DMS 273 (cell line): ENCODE results near the gene ZEB2.
A peak's percentile ranks its signal among the peaks of the same experiment; 100 is the strongest.

Source experiments
- DNase-seq: peaks from one replicate; lab custom pipeline; 2025; ENCODE audit not compliant: unreplicated experiment; lab: John Stamatoyannopoulos, UW

Gene ZEB2

DNA sequence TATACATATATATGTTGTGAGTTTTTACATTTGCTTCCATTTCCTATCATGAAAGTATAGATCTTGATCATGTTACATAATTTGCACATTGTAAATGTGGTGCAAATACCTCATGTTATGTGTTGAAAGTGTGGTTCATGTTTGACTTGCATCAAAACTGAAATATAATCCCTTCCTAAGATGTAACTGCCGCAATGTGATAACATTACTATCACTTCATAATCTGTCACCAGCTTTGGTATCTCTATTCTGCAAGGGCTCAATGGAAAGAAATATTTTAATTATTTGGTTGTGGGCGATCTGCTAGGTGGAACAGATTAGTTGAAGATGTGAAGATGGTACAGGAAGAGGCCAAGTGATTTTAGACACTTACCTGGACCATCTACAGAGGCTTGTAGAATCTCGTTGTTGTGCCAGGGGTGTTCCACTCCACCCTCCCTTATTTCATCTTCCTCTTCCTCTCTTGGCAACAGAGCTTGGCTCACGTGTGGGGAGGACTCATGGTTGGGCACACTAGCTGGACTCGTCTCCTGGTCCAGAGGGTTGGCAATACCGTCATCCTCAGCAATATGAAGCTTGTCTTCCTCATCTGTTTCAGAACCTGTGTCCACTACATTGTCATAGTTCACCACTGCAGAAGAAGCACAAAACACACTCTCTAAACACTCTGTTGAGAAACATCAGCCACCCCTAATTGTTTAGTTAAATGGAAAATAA is 90.4 kb downstream of the ZEB2 start:
- DNase-seq = no peak

DNA sequence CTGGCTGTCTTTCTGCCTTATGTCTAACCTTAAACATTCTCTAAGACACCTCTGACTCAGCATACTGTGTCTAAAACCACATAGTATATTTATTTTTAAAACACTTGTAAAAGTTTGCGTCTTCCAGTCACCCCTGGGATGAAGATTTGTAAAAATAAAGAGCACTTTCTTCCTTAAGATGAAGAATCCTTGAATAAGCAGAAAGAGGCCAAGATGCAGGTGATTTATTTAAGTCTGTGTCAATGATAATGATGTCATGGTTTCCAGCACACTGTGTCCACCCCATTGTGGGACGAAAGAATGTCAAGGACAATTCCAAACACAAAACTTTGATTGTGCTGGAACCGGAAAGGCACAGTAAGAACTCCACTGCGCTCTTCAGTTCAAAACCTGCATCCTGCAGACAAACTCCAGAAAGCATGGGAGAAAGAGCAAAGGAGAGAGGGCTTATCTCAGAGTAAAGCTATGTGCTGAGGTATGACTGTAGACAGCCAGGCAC is 92.9 kb downstream of the ZEB2 start:
- DNase-seq = no peak

DNA sequence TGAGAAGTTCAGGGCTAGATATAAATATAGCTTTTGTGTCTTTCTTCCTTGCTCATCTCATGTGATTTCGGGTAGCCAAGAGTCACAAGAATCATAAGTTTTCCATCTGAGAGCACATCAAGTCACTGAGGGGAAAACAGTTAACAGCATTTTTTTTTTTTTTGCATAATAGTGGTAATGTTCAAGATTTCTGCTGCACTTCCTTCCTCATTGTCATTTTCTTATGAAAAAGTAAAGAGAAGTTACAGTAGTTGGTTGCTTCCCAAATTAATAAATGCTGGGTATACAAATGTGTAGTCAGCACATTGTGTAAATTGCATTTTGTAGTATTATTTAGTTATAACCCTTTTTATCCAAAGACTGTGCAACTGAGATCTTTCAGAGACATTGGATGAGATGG is 93.6 kb downstream of the ZEB2 start:
- DNase-seq = no peak

DNA sequence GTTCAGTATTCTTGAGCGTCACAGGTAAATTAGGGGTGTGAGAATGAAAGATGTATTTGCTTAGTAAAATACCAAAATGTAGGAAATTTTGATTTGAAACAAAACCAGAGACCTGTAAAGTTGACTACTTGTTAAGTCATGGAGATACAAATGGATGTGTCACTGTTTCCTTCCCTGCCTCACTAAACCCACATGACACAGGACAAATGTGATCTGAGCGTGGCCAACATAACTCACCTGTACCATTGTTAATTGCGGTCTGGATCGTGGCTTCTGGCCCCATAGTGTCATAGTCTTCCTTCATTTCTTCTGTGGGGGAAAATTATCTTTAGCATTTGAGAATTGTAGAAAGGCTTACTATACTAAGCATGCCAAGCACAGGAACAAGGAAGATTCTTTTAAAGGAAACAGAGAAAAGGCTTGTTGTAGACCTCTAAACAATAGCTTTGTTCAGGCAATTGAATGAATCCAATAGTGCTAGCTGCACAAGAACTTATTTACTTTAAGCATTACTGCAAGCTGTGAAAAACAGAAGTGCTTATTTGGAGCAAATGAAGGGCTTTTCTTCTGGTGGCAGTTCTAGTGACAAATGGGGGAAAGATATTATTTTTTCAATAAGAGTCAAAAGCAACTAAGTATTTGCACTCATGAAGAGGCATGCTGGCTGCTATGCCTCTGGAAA is 95.2 kb downstream of the ZEB2 start:
- no peak for DNase-seq

DNA sequence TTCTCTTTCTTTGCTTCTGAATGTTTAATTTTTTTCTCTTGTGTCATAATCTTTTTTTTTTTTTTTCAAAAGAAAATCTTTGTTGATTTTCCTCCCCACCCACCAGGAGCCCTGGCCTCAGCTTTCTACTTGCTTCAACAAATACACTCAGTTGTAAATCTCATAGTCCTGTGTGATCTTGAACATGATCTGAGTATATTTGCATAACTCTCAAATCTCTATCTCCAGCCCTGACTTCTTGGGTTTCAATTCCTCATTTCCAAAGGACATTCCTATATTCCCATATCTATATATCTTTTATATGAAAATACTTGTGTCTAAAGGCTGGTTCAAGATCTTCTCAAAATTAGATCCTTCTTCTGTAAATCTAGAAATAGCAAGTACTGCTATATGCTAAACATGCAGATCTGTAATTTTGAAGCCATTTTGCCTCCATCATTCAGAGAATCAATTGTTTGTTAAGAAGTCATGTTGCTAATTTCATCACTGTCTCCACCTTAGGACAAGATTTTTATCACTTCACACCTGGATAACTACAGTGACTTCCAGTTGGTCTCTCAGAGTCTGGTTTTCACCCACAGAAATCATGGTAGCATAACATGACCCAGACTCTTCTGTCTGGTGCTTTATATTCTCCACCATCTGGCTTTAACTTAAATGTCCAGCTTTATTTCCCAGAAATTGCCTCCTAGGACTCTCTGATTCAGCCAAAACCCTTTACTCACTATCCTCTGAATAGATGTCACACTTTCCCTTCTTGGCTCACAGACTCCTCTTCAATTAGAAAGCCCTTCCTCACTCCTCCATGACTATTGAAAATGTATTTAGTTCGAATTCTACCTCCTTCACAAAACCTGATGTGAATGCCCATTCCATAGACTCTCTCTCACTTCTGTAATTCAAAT is 98.1 kb downstream of the ZEB2 start:
- no peak for DNase-seq

DNA sequence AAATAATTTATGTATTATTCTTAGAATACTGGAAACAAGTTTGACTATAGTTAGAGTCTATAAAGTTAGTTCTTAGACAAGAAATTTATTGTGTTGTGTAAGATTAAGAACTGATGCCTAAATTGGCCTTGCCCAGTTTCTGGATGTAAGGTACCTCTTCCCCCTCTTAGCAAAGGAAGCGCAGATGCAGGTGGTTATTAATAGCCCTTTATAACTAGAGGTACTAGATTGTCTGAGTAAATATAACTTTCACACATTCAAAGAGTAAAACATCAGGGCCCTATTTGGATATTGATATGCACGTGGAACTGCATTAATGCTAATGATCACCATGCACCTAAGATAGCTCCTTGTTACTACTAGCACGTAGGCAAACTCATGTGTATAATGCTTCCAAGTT is 100.7 kb downstream of the ZEB2 start:
- no peak for DNase-seq

DNA sequence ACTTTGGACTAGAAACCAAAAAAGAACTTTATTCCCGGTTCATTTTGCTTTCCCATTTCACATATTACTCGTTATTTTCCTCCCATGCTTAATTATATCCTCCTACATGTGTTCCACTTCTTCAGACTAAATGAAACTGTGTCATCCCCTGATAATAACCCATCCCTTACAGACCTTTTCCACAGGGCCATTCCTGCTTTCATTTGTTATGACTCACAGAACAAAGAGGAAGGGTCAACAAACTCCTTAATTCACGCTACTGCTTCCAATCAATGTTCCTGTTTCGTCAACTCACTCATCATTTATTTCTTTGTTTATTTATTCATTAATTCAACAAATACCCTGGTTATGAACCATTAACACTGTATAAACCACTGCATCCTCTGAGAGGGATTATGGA is 104.5 kb downstream of the ZEB2 start:
- DNase-seq = no peak

DNA sequence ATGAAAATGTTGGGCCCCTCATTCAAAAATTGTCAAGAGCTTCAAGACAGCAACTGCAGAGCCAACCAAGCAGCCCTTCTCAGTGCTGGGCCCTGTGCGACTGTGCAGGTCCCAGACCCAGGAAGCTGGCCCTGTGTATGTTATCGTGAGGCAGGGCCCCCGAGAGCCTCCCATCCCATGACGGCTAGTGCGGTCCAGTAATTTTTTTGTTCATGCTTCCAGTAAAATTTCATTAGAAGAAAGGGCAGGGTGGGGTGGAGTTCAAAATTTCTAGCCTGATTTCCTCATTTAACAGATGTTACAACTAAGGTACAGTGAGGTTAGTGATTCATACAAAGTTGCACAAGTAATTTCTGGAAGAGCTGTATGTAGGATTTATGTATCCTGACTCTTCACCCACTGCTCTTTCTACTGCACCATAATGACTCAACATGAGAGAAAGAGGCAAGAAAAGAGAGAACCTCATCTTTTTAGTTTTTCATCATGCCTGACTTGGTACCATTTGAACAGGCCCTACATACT is 105.5 kb downstream of the ZEB2 start:
- DNase-seq = no peak

DNA sequence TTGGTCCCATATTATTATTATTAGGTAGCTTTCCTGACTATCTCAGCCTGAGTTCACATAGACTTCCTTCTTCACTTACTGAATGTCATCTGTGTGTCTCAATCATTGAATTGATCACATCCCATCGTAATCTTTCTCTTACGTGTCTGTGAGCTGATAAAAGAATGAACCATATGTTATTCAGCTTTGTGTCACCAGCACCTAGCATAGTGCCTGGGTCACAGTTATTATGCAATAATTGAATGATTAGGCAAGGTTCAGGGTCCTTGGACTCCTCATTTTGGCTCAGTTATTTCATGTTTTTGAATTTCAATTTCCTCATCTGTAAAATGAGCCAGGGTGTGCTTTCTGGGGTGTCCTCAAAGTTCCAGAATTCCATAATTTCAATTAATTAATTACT is 107.2 kb downstream of the ZEB2 start:
- no peak for DNase-seq

DNA sequence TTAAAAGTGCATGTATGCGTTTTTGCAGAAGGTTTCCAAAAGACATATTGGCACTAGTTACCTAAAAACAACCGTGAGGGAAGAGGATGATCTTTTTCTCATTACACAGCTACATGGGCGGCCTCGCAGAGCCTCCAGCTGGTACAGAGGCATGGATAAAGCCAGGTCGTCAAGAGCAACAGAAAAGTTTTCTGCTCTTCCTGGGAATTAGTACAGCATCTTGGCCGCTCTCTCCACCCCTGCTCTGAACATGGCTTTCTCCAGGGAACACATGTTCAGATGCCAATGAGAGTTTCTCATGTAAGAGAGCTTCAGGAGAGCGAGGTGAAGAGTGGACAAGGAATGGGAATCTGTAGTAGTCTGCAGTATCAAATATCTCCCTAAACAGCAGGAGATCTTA is 108.4 kb downstream of the ZEB2 start:
- DNase-seq = no peak

DNA sequence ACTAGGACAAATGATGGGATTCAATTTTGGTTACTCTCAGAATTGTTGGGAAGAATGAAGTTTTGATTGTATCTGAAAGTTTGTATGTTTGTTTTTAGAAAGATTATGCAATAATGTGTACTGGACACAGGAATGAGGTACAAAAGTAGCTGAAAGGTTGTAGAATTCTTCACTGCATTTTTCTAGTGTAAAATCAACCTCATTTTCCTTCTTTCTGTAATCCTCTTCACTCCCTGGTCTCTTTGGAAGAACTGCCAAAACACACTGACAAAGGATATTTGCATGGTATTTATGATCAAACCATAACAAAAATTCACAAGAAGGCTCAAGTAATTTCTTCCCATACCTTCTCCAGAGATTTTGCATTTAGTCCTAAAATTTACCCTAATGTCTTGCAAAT is 110.7 kb downstream of the ZEB2 start:
- DNase-seq = no peak

DNA sequence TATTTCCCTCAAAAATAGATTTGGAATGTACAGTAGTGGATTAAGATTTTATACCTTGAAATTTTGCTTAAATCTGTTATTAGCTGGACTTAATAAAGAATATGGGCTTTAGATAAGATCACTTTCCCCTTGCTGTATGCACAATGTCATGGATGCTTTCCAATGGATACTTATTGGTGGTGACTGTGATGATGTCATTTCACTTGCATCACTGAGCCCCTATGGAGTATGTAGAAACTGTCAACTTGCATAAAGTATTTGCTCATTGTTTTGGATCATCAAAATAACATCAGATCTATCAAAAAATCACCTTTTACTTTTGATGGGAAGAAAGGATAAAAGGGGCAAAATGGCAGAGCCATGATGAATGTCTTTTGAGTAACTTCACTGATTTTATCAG is 112.7 kb downstream of the ZEB2 start:
- no peak for DNase-seq

DNA sequence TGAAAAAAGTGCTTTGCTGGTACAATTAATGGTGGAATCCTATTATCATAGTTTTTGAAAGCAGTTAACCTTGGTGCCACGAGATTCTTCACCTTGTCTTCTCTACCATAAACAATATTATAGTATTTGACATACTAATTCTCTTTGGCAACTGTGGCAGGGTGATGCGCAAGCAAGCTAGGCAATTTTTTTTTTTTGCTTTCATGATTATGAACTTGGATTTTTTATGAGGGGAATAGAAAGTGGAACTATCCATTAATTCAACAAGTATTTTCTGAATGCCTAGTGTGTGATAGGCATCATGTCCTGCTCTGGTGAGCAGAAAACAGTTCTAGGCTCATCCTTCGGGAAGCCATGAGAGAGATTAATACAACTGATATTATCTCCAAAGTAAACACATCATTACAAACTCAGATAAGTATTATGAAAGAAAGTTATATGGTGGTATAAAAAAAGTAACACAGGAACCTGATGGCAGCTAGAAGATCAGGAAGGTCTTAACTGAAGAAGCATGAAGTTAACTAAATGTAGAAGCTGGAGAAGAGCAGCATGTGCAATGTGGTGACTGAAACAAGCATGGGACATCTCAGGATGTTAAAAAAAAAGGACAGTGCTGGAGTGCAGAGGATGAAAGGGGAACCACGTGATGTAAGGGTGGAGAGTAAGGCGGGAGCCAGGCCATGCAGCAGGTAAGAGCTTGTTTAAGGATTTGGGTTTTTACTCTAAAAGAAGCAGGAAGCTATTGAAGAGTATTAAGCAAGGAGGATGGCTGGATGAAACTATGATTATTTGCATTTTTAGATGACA is 113.7 kb downstream of the ZEB2 start:
- no peak for DNase-seq

DNA sequence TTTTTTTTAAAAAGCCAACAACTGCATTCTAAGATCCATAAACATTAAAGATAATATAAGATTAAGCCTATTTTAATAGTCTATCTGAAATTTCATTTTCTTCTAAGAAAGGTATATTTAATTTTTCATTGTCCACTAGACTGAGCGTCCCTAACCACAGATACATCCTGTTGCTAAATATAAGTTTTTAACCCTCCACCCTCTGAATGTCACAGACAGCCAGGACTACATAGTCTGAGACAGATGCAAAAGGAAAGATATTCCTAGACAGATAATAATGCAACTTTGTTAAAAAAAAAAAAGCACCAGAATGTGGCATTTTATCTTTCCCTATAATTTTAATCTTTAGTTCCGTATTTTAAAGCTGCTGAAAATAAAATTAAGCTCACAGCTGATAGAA is 114.6 kb downstream of the ZEB2 start:
- DNase-seq = no peak

DNA sequence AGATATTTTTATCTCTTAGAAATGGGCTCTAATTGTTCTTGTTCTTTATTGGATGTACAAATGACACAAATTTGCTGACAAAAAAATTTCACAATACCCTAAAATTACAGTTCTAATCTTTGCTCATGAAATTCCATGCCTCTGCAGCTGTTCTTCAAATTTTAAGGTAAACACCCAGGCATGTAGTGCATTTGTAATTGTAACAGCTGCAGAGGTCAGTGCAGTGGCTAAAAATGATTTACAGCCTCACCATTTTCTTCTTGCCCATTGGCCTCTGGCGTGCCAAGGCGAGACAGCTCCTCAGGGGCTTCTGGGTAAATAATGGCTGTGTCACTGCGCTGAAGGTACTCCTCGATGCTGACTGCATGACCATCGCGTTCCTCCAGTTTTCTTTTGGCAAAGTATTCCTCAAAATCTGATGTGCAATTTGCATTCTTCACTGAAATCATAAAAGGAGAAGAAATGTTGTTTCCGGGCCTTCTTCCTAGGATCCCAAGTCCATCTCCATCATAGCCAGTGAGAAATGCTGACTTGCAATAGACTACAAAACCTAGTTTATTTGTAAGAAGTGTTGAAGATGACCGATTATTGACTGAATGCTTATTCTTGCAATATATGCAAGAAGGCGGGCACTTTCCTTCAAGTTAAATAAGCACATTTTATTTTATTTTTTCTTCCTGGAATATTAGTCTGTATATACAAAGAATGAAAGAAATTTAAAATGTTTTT is 115.2 kb downstream of the ZEB2 start:
- DNase-seq = peak; percentile 39

DNA sequence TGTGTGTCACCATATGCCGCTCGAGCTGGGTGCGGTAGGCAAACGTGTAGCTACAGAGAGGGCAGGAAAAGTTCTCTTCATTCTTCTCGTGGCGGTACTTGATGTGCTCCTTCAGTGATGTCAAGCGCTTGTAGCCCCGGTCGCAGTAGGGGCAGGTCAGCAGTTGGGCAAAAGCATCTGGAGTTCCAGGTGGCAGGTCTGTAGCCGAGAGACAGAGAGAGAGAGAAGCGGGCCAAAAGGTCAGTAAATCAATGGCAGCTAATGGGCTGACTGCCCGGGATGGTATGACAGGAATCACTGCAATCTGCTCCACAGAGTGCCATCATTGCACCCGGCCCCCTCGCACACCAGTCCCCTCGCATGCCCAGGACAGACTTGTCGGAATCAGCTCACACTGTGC is 116.0 kb downstream of the ZEB2 start:
- peak; percentile 93 for DNase-seq

DNA sequence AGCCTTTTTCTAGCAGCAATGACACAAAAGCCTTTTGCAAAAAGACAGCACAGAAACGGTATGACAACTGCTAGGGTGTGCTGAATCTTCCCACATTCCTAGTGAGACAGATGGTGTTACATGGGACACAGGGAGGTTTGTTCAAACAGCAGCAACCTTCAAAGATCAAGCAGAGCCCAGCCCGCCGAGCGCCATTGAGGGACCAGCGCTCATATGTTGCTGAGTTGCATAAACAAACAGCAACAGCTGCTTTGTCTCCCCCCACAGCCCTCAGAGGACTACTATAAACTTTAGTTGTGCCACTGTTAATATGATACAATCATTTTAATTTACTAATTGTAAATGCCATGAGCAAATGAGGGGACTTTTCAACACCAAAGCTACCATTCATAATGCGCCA is 117.7 kb downstream of the ZEB2 start:
- DNase-seq = peak; percentile 90

DNA sequence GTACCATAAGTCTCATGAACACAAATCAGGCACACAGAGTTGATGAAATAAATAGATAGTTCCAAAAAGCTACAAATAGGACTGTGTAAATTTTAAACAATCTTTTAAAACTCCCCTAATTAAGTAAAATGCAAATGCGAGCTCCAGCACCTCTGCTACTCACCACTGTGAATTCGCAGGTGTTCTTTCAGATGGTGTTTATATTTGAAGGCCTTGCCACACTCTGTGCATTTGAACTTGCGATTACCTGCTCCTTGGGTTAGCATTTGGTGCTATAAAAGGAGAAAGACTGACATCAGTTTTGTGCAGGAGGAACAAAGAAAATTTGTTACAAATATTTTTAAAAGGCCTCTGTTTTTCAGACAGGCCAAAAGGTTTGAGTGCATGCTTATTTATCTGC is 118.9 kb downstream of the ZEB2 start:
- DNase-seq = no peak

DNA sequence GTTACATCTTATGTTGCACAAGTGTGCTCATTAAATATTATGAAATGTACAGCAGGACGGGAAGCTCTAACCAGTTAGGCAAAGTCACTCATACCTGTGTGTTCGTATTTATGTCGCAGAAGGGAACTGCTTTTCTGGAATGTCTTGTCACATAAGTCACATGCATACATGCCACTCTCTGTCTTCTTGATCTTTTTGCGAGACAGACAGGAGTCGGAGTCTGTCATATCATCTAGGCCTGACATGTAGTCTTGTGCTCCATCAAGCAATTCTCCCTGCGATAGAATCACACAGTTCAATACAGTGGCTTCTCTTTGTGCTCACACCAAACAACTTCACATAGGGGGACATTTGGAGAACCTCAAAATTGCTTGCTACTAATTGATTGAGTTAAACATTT is 123.6 kb downstream of the ZEB2 start:
- no peak for DNase-seq

DNA sequence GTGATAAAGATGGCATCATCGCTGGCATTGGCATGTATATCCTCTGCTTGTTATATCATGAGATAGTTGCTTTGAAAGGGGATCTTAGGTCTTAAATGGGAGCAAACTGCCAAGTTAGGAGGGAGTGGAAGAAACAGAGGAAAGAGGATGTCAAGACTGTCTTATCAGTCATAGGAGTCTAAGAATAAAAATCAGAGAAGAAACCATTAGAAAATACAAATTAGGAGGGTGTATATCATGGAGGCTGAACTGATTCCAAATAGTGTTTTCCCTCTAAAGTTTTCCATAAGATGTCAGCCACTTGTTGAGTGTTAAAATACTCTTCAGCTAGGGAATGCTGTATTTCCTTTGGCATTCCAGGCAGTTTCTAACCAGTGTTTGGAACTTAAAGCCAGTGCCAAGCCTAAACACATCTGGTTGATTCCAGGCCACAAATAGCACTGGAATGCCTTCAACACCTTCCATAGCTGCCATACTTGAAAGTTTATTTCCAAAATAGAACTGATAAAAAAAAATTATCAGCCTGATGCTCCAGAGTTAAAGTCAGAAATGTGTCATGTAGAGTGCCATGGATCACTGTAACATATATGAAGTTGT is 129.4 kb downstream of the ZEB2 start:
- no peak for DNase-seq
